Caco-2 (cell line): ENCODE data around the gene LGI1. TPM values are rescaled to one million over a fixed set of nuclear protein-coding genes. Genes with fewer than 3 reads are reported as not detected.

Experiments
- BruUV-seq: library from RNA; stranded (reverse); fragments of 400-500 nt; replicated peaks from 2 replicates; lab custom pipeline; 2021; lab: Mats Ljungman, UMichigan
- CTCF ChIA-PET: fragments of 300-600 bp; sonication (Branson Sonifier 250); formaldehyde crosslinking; loops from one replicate; lab custom pipeline; 2022; ENCODE audit warnings: antibody characterized with exemption; lab: Charles Lee
- POLR2A ChIA-PET: fragments of 300-600 bp; sonication (Branson Sonifier 250); formaldehyde crosslinking; loops from one replicate; lab custom pipeline; 2022; ENCODE audit warnings: antibody characterized with exemption; lab: Charles Lee
- DNase-seq, 2 experiments: peaks; one replicate each; pipeline versions ENCODE4 v3.0.0 to v3.0.0-alpha.2; 2020 to 2022
- H3K27me3 ChIP-seq: replicated peaks from 2 replicates; pipeline ENCODE4 v1.6.0; 2011; ENCODE audit warnings: low read length; ENCODE audit not compliant: control insufficient read depth, insufficient read depth
- H3K36me3 ChIP-seq: 2 replicates; pipeline ENCODE4 v1.5.1; 2011; ENCODE audit warnings: low read length; ENCODE audit not compliant: control insufficient read depth, insufficient read depth
- H3K4me1 ChIP-seq: fragments of 250-450 bp; sonication (Bioruptor Pico); 2 replicates; pipeline ENCODE4 v1.5.1; 2020; ENCODE audit warnings: mild to moderate bottlenecking
- H3K4me3 ChIP-seq: 2 replicates; pipeline ENCODE4 v1.5.1; 2011; ENCODE audit warnings: low read depth, mild to moderate bottlenecking, control low read depth, low read length
- H3K9me3 ChIP-seq: fragments of 250-450 bp; sonication (Bioruptor Pico); 2 replicates; pipeline ENCODE4 v1.5.1; 2020; ENCODE audit warnings: mild to moderate bottlenecking, moderate library complexity
- H3K27ac Mint-ChIP-seq: one replicate; pipeline ENCODE4 v1.8.0; 2022; ENCODE audit warnings: mixed read lengths; ENCODE audit not compliant: unreplicated experiment
- H3K27me3 Mint-ChIP-seq: one replicate; pipeline ENCODE4 v1.8.0; 2022; ENCODE audit warnings: mixed read lengths; ENCODE audit not compliant: insufficient read depth, unreplicated experiment
- H3K36me3 Mint-ChIP-seq: one replicate; pipeline ENCODE4 v1.8.0; 2022; ENCODE audit warnings: mild to moderate bottlenecking, mixed read lengths; ENCODE audit not compliant: insufficient read depth, unreplicated experiment
- H3K4me1 Mint-ChIP-seq: one replicate; pipeline ENCODE4 v1.8.0; 2022; ENCODE audit warnings: low read depth, mixed read lengths; ENCODE audit not compliant: unreplicated experiment
- H3K4me3 Mint-ChIP-seq: one replicate; pipeline ENCODE4 v1.8.0; 2022; ENCODE audit warnings: mild to moderate bottlenecking, moderate library complexity, mixed read lengths; ENCODE audit not compliant: unreplicated experiment
- H3K9me3 Mint-ChIP-seq: one replicate; pipeline ENCODE4 v1.8.0; 2022; ENCODE audit warnings: mixed read lengths; ENCODE audit not compliant: unreplicated experiment
- intact Hi-C: fragments of 100-400 bp; cut with micrococcal nuclease; formaldehyde crosslinking; loops from one replicate; pipeline ENCODE4 v1.10.0; 2022; ENCODE audit not compliant: unreplicated experiment
- total RNA-seq: library from RNA; stranded (reverse); gene quantifications from 2 replicates; pipeline ENCODE4 v1.2.3, GENCODE V29; 2022
- TF ChIP-seq, protein P1 (sequence below), 2 experiments: fragments of 200-600 bp in 1 of 2; IDR thresholded peaks; 1 replicate in 1 of 2; 2 replicates in 1 of 2; pipeline versions ENCODE4 v1.5.1 to v1.8.0; 2011 to 2022; ENCODE audit warnings: antibody characterized with exemption in 1 of 2, control low read depth in 1 of 2, inconsistent platforms in 1 of 2, low read depth in 1 of 2, low read length in 1 of 2, mild to moderate bottlenecking in 1 of 2, moderate library complexity in 1 of 2; ENCODE audit not compliant: insufficient read depth in 1 of 2, severe bottlenecking in 1 of 2, unreplicated experiment in 1 of 2

The LGI1 gene
- total RNA-seq, 1 experiment from 2014 or later, result 0.48 TPM

DNA sequence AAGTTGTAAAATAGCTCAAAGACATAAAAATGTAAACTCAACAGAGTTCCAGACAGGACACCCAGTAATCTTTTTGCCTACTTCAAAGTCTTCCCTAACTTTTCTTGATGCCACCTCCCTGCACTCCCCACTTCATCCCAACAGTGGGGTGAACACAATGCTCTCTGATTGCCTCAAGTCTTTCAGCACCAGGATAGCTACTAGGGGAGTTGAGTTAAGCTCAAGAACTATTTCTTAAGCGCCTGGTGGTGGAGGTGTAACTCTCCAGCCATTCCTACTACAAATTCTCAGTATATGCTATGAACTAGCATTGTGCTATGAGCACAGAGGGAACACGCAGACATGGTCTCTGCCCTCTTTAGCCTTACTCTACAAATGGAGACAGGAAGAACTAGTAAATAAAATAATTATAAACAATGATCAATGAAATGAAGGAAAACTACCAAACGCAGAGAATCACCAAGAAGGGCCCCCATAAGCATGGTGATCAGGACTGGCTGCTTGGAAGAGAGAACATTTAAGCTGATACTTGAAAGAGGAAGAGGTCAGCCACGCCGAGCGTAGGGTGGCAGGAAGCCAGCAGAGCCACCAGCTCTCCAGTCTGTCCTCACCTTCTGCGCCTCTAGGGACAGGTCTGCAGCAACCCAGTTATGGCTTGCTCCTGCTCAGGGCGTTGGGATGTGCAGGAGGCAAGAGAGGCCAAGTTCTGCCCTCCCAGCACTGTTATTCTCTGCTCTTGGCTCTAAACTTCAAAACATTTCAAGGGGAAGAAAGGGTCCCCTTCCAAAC lies 38.6 kb upstream of the LGI1 start:
- ChIA-PET CTCF (interaction anchor here (0.6 to 1.0 kb wide), 2 partner anchors 26 to 39 kb away, joined by 3 read pairs; no protein-coding TSS in a partner anchor), POLR2A (no interaction called here)
- Histone ChIP-seq H3K9me3 (no peaks in the 10 kb centered on the region), H3K4me1 (0 out of 2 replicates have a peak, but pooled peaks cover 4% of the 10 kb centered on the region), H3K27me3 (no peaks in the 10 kb centered on the region), H3K4me3 (no peak overlapping the region), H3K36me3 (no peaks in the 10 kb centered on the region)
- TF ChIP-seq, protein P1, sequence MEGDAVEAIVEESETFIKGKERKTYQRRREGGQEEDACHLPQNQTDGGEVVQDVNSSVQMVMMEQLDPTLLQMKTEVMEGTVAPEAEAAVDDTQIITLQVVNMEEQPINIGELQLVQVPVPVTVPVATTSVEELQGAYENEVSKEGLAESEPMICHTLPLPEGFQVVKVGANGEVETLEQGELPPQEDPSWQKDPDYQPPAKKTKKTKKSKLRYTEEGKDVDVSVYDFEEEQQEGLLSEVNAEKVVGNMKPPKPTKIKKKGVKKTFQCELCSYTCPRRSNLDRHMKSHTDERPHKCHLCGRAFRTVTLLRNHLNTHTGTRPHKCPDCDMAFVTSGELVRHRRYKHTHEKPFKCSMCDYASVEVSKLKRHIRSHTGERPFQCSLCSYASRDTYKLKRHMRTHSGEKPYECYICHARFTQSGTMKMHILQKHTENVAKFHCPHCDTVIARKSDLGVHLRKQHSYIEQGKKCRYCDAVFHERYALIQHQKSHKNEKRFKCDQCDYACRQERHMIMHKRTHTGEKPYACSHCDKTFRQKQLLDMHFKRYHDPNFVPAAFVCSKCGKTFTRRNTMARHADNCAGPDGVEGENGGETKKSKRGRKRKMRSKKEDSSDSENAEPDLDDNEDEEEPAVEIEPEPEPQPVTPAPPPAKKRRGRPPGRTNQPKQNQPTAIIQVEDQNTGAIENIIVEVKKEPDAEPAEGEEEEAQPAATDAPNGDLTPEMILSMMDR (IDR thresholded peaks at IDR 0.05; ENCODE audit: insufficient read depth in 1 of 2, low read depth in 1 of 2, low read length in 1 of 2, severe bottlenecking in 1 of 2, unreplicated experiment in 1 of 2), result no peak
- H3K4me3 Mint-ChIP-seq, result no peak overlapping the region
- intact Hi-C loops, result no loop called here
- no peaks in the 10 kb centered on the region for H3K9me3 Mint-ChIP-seq
- H3K27me3 Mint-ChIP-seq, result peaks cover 12% of the 10 kb centered on the region
- H3K27ac Mint-ChIP-seq, result no peak overlapping the region
- no TSS peak for BruUV-seq
- no peaks in the 10 kb centered on the region for H3K36me3 Mint-ChIP-seq
- no peak for DNase-seq
- H3K4me1 Mint-ChIP-seq, result no peaks in the 10 kb centered on the region

DNA sequence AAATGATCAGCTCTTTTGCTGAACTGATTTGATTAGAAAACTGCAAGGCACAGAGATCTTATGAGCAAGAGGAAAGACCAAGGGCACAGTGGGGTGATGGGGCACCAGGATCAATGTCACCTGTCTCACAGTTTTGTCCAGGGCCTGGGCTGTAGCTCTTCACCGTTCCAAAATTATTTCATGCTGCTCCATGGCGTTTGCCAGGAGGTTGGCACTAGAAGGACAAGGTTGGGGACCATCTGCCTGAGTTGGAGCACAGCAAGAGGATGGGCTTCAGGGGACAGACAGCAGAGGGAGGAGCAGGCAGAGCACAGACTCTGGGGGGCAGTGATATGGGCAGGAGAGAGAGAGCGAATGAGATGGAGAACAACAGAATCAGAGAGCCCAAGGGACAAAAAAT lies 37.8 kb upstream of the LGI1 start:
- no peak for DNase-seq
- no peaks in the 10 kb centered on the region for H3K9me3 Mint-ChIP-seq
- intact Hi-C loops, result no loop called here
- no TSS peak for BruUV-seq
- no peak overlapping the region for H3K4me3 Mint-ChIP-seq
- H3K4me1 Mint-ChIP-seq, result no peaks in the 10 kb centered on the region
- Histone ChIP-seq H3K36me3 (no peaks in the 10 kb centered on the region), H3K4me3 (no peak overlapping the region), H3K9me3 (no peaks in the 10 kb centered on the region), H3K4me1 (0 out of 2 replicates have a peak, but pooled peaks cover 4% of the 10 kb centered on the region), H3K27me3 (no peaks in the 10 kb centered on the region)
- H3K36me3 Mint-ChIP-seq, result no peaks in the 10 kb centered on the region
- H3K27ac Mint-ChIP-seq, result no peak overlapping the region
- H3K27me3 Mint-ChIP-seq, result peaks cover 12% of the 10 kb centered on the region
- CTCF ChIA-PET, result no interaction called here
- TF ChIP-seq, protein P1 (IDR thresholded peaks at IDR 0.05; ENCODE audit: insufficient read depth in 1 of 2, low read depth in 1 of 2, low read length in 1 of 2, severe bottlenecking in 1 of 2, unreplicated experiment in 1 of 2), result no peak
- POLR2A ChIA-PET, result no interaction called here

GRCh38 chr10:93722550-93722949 lies 35.2 kb upstream of the LGI1 start:
- ChIA-PET POLR2A (no interaction called here), CTCF (no interaction called here)
- Histone ChIP-seq H3K36me3 (no peaks in the 10 kb centered on the region), H3K4me1 (0 out of 2 replicates have a peak, but pooled peaks cover 4% of the 10 kb centered on the region), H3K9me3 (no peaks in the 10 kb centered on the region), H3K27me3 (no peaks in the 10 kb centered on the region), H3K4me3 (no peak overlapping the region)
- no peak overlapping the region for H3K4me3 Mint-ChIP-seq
- H3K27ac Mint-ChIP-seq, result no peak overlapping the region
- no peaks in the 10 kb centered on the region for H3K36me3 Mint-ChIP-seq
- TF ChIP-seq, protein P1 (IDR thresholded peaks at IDR 0.05; ENCODE audit: insufficient read depth in 1 of 2, low read depth in 1 of 2, low read length in 1 of 2, severe bottlenecking in 1 of 2, unreplicated experiment in 1 of 2), result no peak
- H3K9me3 Mint-ChIP-seq, result no peaks in the 10 kb centered on the region
- BruUV-seq, result no TSS peak
- intact Hi-C loops, result no loop called here
- H3K4me1 Mint-ChIP-seq, result no peaks in the 10 kb centered on the region
- DNase-seq, result no peak
- H3K27me3 Mint-ChIP-seq, result peaks cover 12% of the 10 kb centered on the region
